HepG2 (cell line): ENCODE data around the gene PACS2. TPM values are rescaled to one million over a fixed set of nuclear protein-coding genes. Genes with fewer than 3 reads are reported as not detected.

Experiments
- ASH2L ChIP-seq: fragments of 300-600, 200-600 bp; sonication (generic); IDR thresholded peaks from 2 replicates; pipeline ENCODE4 v1.7.0; 2017; ENCODE audit warnings: low read depth, mild to moderate bottlenecking, moderate library complexity, mixed read lengths, low read length; ENCODE audit not compliant: insufficient read length
- FOSL2 ChIP-seq: sonication (generic); formaldehyde crosslinking; IDR thresholded peaks from 2 replicates; pipeline ENCODE4 v1.4.0; 2020; ENCODE audit warnings: missing genetic modification reagents
- HCFC1 ChIP-seq: fragments of 150-350 bp; IDR thresholded peaks from 2 replicates; pipeline ENCODE4 v1.6.1; 2014; ENCODE audit warnings: low read depth, low read length
- PAX8 ChIP-seq: sonication (generic); formaldehyde crosslinking; IDR thresholded peaks from 2 replicates; pipeline ENCODE4 v1.8.0; 2022; ENCODE audit warnings: mild to moderate bottlenecking, missing genetic modification reagents, borderline replicate concordance
- PITX1 ChIP-seq: sonication (generic); formaldehyde crosslinking; IDR thresholded peaks from 2 replicates; pipeline ENCODE4 v1.5.1; 2020; ENCODE audit warnings: mild to moderate bottlenecking, missing genetic modification reagents
- SKI ChIP-seq: fragments of 450-650 bp; IDR thresholded peaks from one replicate; pipeline ENCODE4 v1.6.1; 2018; ENCODE audit warnings: mild to moderate bottlenecking; ENCODE audit not compliant: partially characterized antibody
- TBX2 ChIP-seq: sonication (generic); formaldehyde crosslinking; IDR thresholded peaks from 2 replicates; pipeline ENCODE4 v1.5.0; 2020; ENCODE audit warnings: missing genetic modification reagents, mild to moderate bottlenecking, borderline replicate concordance
- ZFAT ChIP-seq: sonication (generic); formaldehyde crosslinking; conservative IDR thresholded peaks from 2 replicates; pipeline ENCODE4 v1.8.1; 2023; ENCODE audit warnings: missing genetic modification reagents, inconsistent platforms
- ZIK1 ChIP-seq: sonication (generic); formaldehyde crosslinking; IDR thresholded peaks from 2 replicates; pipeline ENCODE4 v1.5.0; 2020; ENCODE audit warnings: mild to moderate bottlenecking, low read depth, missing genetic modification reagents, borderline replicate concordance
- ZMYM2 ChIP-seq: sonication (generic); formaldehyde crosslinking; IDR thresholded peaks from 2 replicates; pipeline ENCODE4 v1.8.0; 2022; ENCODE audit warnings: mild to moderate bottlenecking, missing genetic modification reagents
- ZNF343 ChIP-seq: sonication (generic); formaldehyde crosslinking; IDR thresholded peaks from 2 replicates; pipeline ENCODE4 v1.4.0; 2020; ENCODE audit warnings: mild to moderate bottlenecking, missing genetic modification reagents
- ZNF431 ChIP-seq: sonication (generic); formaldehyde crosslinking; IDR thresholded peaks from 2 replicates; pipeline ENCODE4 v1.9.0; 2022; ENCODE audit warnings: missing genetic modification reagents, low read depth, mild to moderate bottlenecking, borderline replicate concordance
- ZNF501 ChIP-seq: sonication (generic); formaldehyde crosslinking; IDR thresholded peaks from 2 replicates; pipeline ENCODE4 v1.5.1; 2020; ENCODE audit warnings: mild to moderate bottlenecking, moderate library complexity, missing genetic modification reagents
- ZNF773 ChIP-seq: sonication (generic); formaldehyde crosslinking; IDR thresholded peaks from 2 replicates; pipeline ENCODE4 v1.4.0; 2020; ENCODE audit warnings: missing genetic modification reagents, borderline replicate concordance
- polyA plus RNA-seq, 8 experiments: library from polyadenylated mRNA; depleted of rRNA in 3 of 8; stranded (reverse) in 7 of 8; unstranded in 1 of 8; fragments of >200 nt; fragmentation: Illumina TruSeq in 4 of 8; extraction: Trizol in 4 of 8; gene quantifications; 2 replicates each; pipeline versions ENCODE4 v1.2.1 to v1.2.3, GENCODE V29; 2011 to 2016; ENCODE audit warnings: low read depth in 4 of 8, missing spikeins in 1 of 8, mixed read lengths in 1 of 8; ENCODE audit not compliant: insufficient read depth in 1 of 8
- total RNA-seq, 5 experiments: library from RNA; depleted of rRNA; stranded (reverse); fragments of >200 nt; fragmentation: Illumina TruSeq; extraction: Trizol; gene quantifications; 2 replicates each; pipeline ENCODE4 v1.2.3, GENCODE V29; 2016; ENCODE audit warnings: low read depth in 1 of 5
- TF ChIP-seq, protein P1 (sequence below): sonication (generic); formaldehyde crosslinking; IDR thresholded peaks from 2 replicates; pipeline ENCODE4 v1.4.0; 2020; ENCODE audit warnings: missing genetic modification reagents
- TF ChIP-seq, protein P2 (sequence below): sonication (generic); formaldehyde crosslinking; IDR thresholded peaks from 2 replicates; pipeline ENCODE4 v1.5.1; 2020; ENCODE audit warnings: mild to moderate bottlenecking, missing genetic modification reagents, moderate library complexity
- TF ChIP-seq, protein P3 (sequence below): sonication (generic); formaldehyde crosslinking; IDR thresholded peaks from 2 replicates; pipeline ENCODE4 v1.5.0; 2020; ENCODE audit warnings: missing genetic modification reagents
- TF ChIP-seq, protein P4 (sequence below): sonication (generic); formaldehyde crosslinking; IDR thresholded peaks from 2 replicates; pipeline ENCODE4 v1.5.0; 2020; ENCODE audit warnings: mild to moderate bottlenecking, missing genetic modification reagents, borderline replicate concordance
- TF ChIP-seq, protein P5 (sequence below): sonication (generic); formaldehyde crosslinking; IDR thresholded peaks from 2 replicates; pipeline ENCODE4 v1.4.0; 2020; ENCODE audit warnings: mild to moderate bottlenecking, missing genetic modification reagents

PACS2 gene
- total and polyA plus RNA-seq, 2 of the 13 experiments (the other 11 are each of a cell fraction or from before 2014, with no cell fraction given): 23.6 to 27.6 TPM

DNA sequence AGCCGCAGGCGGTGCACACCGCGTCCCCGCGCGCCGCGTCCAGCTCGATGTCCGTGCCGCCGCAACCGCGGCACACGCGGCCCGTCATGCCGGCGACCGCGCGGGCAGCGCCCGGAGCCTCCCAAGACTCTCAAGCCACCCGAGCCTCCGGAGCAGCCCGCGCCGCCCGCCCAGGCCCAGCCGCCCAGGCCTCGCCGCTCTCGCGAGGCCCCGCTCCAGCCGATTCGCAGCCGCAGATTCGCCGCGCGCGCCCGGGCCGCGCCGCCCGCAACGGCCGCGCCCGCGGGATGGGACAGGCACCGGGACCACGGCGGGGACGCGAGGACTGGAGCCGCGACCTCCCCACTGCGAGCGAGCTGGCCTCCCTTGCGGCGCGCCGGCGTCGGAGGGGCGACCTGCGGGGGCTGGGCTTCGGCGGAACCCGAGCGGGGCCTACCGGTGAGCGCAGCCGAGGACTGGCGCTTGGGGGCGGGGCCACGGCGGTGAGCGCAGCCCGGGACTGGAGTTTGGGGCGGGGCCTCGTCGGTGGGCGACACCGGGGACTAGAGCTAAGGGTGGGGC lies 13.9 kb upstream of the PACS2 start, which contains the start of gene BRF1 (continued):
- TF ChIP-seq, protein P1, sequence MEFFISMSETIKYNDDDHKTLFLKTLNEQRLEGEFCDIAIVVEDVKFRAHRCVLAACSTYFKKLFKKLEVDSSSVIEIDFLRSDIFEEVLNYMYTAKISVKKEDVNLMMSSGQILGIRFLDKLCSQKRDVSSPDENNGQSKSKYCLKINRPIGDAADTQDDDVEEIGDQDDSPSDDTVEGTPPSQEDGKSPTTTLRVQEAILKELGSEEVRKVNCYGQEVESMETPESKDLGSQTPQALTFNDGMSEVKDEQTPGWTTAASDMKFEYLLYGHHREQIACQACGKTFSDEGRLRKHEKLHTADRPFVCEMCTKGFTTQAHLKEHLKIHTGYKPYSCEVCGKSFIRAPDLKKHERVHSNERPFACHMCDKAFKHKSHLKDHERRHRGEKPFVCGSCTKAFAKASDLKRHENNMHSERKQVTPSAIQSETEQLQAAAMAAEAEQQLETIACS (CRISPR knock-in tag): peak; percentile 67
- TF ChIP-seq ZNF343 (CRISPR knock-in tag) (0 out of 2 replicates have a peak, but pooled peaks have one; percentile 43), PAX8 (0 out of 2 replicates have a peak, but pooled peaks have one; percentile 81), ZFAT (CRISPR knock-in tag) (peak; percentile 99), TBX2 (CRISPR knock-in tag) (no peak), ASH2L (no peak), ZNF431 (0 out of 2 replicates have a peak, but pooled peaks have one; percentile 2), ZMYM2 (CRISPR knock-in tag) (no peak), FOSL2 (CRISPR knock-in tag) (no peak), SKI (peak; percentile 65), ZNF773 (CRISPR knock-in tag) (0 out of 2 replicates have a peak, but pooled peaks have one; percentile 13), ZNF501 (no peak), PITX1 (CRISPR knock-in tag) (no peak), HCFC1 (no peak), ZIK1 (CRISPR knock-in tag) (peak; percentile 53; the same call in 1 of the 2 replicates)
- TF ChIP-seq, protein P2, sequence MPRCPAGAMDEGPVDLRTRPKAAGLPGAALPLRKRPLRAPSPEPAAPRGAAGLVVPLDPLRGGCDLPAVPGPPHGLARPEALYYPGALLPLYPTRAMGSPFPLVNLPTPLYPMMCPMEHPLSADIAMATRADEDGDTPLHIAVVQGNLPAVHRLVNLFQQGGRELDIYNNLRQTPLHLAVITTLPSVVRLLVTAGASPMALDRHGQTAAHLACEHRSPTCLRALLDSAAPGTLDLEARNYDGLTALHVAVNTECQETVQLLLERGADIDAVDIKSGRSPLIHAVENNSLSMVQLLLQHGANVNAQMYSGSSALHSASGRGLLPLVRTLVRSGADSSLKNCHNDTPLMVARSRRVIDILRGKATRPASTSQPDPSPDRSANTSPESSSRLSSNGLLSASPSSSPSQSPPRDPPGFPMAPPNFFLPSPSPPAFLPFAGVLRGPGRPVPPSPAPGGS: peak; percentile 19; the same call in 1 of the 2 replicates
- TF ChIP-seq, protein P3, sequence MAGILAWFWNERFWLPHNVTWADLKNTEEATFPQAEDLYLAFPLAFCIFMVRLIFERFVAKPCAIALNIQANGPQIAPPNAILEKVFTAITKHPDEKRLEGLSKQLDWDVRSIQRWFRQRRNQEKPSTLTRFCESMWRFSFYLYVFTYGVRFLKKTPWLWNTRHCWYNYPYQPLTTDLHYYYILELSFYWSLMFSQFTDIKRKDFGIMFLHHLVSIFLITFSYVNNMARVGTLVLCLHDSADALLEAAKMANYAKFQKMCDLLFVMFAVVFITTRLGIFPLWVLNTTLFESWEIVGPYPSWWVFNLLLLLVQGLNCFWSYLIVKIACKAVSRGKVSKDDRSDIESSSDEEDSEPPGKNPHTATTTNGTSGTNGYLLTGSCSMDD (CRISPR knock-in tag): no peak
- TF ChIP-seq, protein P4, sequence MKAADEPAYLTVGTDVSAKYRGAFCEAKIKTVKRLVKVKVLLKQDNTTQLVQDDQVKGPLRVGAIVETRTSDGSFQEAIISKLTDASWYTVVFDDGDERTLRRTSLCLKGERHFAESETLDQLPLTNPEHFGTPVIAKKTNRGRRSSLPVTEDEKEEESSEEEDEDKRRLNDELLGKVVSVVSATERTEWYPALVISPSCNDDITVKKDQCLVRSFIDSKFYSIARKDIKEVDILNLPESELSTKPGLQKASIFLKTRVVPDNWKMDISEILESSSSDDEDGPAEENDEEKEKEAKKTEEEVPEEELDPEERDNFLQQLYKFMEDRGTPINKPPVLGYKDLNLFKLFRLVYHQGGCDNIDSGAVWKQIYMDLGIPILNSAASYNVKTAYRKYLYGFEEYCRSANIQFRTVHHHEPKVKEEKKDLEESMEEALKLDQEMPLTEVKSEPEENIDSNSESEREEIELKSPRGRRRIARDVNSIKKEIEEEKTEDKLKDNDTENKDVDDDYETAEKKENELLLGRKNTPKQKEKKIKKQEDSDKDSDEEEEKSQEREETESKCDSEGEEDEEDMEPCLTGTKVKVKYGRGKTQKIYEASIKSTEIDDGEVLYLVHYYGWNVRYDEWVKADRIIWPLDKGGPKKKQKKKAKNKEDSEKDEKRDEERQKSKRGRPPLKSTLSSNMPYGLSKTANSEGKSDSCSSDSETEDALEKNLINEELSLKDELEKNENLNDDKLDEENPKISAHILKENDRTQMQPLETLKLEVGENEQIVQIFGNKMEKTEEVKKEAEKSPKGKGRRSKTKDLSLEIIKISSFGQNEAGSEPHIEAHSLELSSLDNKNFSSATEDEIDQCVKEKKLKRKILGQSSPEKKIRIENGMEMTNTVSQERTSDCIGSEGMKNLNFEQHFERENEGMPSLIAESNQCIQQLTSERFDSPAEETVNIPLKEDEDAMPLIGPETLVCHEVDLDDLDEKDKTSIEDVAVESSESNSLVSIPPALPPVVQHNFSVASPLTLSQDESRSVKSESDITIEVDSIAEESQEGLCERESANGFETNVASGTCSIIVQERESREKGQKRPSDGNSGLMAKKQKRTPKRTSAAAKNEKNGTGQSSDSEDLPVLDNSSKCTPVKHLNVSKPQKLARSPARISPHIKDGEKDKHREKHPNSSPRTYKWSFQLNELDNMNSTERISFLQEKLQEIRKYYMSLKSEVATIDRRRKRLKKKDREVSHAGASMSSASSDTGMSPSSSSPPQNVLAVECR: no peak
- TF ChIP-seq, protein P5, sequence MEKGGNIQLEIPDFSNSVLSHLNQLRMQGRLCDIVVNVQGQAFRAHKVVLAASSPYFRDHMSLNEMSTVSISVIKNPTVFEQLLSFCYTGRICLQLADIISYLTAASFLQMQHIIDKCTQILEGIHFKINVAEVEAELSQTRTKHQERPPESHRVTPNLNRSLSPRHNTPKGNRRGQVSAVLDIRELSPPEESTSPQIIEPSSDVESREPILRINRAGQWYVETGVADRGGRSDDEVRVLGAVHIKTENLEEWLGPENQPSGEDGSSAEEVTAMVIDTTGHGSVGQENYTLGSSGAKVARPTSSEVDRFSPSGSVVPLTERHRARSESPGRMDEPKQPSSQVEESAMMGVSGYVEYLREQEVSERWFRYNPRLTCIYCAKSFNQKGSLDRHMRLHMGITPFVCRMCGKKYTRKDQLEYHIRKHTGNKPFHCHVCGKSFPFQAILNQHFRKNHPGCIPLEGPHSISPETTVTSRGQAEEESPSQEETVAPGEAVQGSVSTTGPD (CRISPR knock-in tag): no peak
